ENCODE measurements around the gene SLC16A5. TPM values are rescaled to one million over a fixed set of nuclear protein-coding genes. Genes with fewer than 3 reads are reported as not detected.

The SLC16A5 gene
- total RNA-seq, 4 donors from 2014 or later = 59.1 to 93.3 (median 61.4) TPM

DNA sequence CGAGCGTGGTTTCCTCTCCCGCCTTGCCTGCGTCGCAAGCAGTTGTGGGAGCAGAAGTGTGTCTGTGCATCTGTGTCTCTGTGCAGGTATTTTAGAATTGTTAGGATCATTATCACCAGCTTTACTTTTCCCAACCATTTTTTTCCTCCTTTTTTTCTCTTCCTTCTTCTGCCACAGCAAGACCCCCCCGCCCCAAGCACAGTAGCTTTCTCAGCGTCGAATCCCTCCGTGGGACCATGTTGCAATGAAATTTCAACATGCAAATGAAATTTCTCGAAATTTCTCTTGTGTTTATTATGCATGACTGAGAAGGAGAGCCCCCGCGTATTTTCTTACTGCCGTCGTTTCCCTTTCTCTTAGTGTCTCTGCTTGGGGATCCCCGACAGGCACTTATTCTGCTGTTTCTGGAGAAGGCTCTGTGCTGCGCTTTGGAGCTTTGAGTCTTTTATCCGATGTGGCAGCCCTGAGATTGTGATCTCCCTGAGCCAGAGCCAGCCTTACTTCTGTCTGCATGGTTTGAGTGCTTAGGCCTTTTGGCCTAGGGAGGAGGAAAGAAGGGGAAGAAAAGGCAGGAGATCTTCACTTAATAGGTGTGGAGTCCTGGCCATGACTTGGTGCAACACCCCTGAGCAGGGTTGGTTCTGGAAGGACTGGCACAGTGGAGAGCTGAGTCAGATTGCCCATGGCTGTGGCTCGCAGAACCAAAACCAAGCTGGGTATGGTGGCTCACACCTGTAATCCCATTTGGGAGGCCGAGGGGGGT is 27.0 kb downstream of the SLC16A5 start:
- WGBS = 39% methylated on average over 19 of the region's 19 CpGs

DNA sequence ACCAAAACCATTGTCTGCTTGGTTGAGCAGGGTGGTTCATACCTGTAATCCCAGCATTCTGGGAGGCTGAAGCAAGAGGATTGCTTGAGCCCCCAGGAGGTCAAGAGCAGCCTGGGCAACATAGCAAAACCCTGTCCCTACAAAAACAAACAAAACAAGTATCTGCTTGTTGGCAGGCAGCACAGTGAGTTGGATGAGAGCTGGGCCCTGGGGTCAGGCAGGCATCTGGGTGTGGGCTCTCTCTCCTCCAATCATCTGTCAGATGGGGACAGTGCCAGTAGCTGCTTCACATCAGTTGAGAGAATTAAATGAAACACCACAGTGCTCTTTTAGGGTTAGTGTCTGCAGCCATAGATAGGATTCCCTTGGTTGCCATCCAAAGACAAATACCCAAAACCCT is 27.8 kb downstream of the SLC16A5 start:
- peaks cover 29% of the 10 kb centered on the region for H3K4me1 ChIP-seq
- H3K36me3 ChIP-seq = no peaks in the 10 kb centered on the region
- no peaks in the 10 kb centered on the region for H3K27me3 ChIP-seq
- no peak for DNase-seq (ENCODE audit: low spot score in 2 of 2)
- H3K27ac ChIP-seq = no peak overlapping the region
- no peak overlapping the region for H3K4me3 ChIP-seq
- TF ChIP-seq EP300 (IDR thresholded peaks at IDR 0.05) (no peak), POLR2A (IDR thresholded peaks at IDR 0.05) (no peak), POLR2AphosphoS5 (IDR thresholded peaks at IDR 0.05) (no peak)
- TF ChIP-seq, protein P1, sequence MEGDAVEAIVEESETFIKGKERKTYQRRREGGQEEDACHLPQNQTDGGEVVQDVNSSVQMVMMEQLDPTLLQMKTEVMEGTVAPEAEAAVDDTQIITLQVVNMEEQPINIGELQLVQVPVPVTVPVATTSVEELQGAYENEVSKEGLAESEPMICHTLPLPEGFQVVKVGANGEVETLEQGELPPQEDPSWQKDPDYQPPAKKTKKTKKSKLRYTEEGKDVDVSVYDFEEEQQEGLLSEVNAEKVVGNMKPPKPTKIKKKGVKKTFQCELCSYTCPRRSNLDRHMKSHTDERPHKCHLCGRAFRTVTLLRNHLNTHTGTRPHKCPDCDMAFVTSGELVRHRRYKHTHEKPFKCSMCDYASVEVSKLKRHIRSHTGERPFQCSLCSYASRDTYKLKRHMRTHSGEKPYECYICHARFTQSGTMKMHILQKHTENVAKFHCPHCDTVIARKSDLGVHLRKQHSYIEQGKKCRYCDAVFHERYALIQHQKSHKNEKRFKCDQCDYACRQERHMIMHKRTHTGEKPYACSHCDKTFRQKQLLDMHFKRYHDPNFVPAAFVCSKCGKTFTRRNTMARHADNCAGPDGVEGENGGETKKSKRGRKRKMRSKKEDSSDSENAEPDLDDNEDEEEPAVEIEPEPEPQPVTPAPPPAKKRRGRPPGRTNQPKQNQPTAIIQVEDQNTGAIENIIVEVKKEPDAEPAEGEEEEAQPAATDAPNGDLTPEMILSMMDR (IDR thresholded peaks at IDR 0.05) = no peak
- no peaks in the 10 kb centered on the region for H3K9me3 ChIP-seq

More for the DNA sequence above, 27.0 kb downstream of the SLC16A5 start:
- peak overlapping the region; percentile 47 for H3K4me3 ChIP-seq
- peak overlapping the region; percentile 84 for H3K27ac ChIP-seq
- no peaks in the 10 kb centered on the region for H3K9me3 ChIP-seq
- H3K36me3 ChIP-seq = no peaks in the 10 kb centered on the region
- H3K4me1 ChIP-seq = peaks cover 34% of the 10 kb centered on the region
- H3K27me3 ChIP-seq = no peaks in the 10 kb centered on the region
- TF ChIP-seq POLR2A (IDR thresholded peaks at IDR 0.05) (no peak), POLR2AphosphoS5 (IDR thresholded peaks at IDR 0.05) (no peak), EP300 (IDR thresholded peaks at IDR 0.05) (no peak)
- TF ChIP-seq, protein P1 (IDR thresholded peaks at IDR 0.05) = no peak
- no peak for DNase-seq (ENCODE audit: low spot score in 2 of 2)

DNA sequence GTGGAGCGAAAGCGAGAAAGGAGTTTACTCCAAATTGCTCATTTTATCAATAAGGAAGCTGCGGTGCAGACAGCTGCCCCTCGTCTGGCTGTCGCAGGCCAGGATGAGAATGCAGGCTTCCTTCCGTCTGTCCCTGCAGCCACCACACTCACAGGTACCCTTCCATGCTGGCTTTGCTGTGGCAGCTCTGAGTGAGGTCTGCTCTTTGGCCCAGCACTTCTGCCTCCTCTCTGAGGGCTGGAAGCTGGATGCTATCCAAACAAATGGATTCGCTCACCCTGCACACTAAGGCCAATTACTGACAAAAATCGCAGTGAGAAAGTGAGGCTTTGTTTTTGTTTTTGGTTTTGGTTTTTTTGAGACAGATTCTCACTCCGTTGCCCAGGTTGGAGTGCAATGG is 29.0 kb downstream of the SLC16A5 start:
- Histone ChIP-seq H3K4me3 (no peak overlapping the region), H3K4me1 (peaks cover 28% of the 10 kb centered on the region), H3K27me3 (no peaks in the 10 kb centered on the region), H3K27ac (no peak overlapping the region), H3K36me3 (no peaks in the 10 kb centered on the region), H3K9me3 (no peaks in the 10 kb centered on the region)
- DNase-seq (ENCODE audit: low spot score in 2 of 2) = no peak
- TF ChIP-seq POLR2AphosphoS5 (IDR thresholded peaks at IDR 0.05) = no peak
- 90% methylated on average over 9 of the region's 9 CpGs for WGBS

DNA sequence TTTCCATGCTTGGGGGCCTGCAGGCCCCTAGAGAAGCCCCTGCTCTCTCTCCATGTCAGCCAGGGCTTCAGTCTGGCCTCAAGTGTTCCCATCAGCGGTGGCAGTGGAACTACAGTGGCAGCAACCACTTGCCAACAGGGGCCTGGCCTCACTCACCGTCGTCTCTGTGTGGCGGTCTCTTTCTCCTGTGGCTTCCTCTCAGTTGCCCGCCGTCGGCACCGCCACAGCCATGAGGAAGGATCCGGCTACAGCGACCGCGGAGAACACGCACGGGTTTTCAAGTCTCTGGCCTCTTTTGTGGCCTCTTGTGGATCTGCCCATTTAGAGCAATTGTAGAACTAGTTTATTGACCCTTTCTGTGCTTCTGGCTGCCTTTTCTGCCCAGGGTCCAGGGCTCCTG is 30.6 kb downstream of the SLC16A5 start:
- WGBS = 93% methylated on average over 14 of the region's 14 CpGs
- H3K27me3 ChIP-seq = no peaks in the 10 kb centered on the region
- no peak for TF ChIP-seq EP300 (IDR thresholded peaks at IDR 0.05)
- no peak for TF ChIP-seq POLR2AphosphoS5 (IDR thresholded peaks at IDR 0.05)
- TF ChIP-seq POLR2A (IDR thresholded peaks at IDR 0.05) = no peak
- TF ChIP-seq, protein P1 (IDR thresholded peaks at IDR 0.05) = no peak
- H3K36me3 ChIP-seq = no peaks in the 10 kb centered on the region
- peaks cover 28% of the 10 kb centered on the region for H3K4me1 ChIP-seq
- no peak overlapping the region for H3K27ac ChIP-seq
- H3K9me3 ChIP-seq = no peaks in the 10 kb centered on the region
- no peak for DNase-seq (ENCODE audit: low spot score in 2 of 2)
- no peak overlapping the region for H3K4me3 ChIP-seq

DNA sequence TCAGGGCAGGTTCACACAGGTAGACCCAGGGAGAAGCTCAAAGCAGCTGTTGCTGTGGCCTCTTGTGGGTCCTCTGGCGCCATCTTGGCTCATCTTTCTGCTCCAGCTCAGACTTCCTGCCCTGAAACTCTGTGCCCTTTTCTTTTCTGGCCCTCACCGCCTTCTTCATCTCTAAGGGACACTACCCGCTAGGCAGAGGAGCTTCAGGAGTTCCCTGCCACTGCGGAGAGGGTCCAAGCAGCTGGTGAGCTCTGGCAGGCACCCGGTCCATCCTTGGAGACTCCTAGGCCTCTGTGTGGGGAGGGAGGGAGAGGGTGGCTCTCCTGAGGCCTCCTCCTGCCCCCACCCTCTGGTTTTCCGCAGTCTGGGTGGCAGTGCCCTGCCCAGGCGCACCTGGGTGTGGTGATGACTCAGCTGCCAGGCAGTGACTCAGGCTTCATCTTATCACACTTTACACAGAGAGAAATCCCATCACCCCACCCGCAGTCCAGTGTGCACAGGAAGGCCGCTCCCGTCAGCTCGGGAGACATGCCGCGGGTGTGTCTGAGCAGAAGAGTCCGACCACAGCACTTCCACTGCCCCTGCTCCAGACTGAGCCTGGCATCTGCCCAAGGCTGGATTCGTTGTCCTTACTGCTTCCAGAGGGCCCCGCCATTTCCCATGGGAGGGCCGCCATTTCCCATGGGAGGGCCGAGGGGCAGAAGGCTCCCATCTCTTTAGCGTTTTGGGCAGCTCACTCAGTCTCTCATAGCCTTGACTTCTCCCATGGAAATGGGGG is 36.5 kb downstream of the SLC16A5 start:
- H3K27ac ChIP-seq = peak overlapping the region; percentile 87
- WGBS = 64% methylated on average over 10 of the region's 19 CpGs
- H3K27me3 ChIP-seq = no peaks in the 10 kb centered on the region
- DNase-seq (ENCODE audit: low spot score in 2 of 2) = no peak
- H3K4me1 ChIP-seq = peaks cover 23% of the 10 kb centered on the region
- peaks cover 8% of the 10 kb centered on the region for H3K36me3 ChIP-seq
- H3K4me3 ChIP-seq = no peak overlapping the region
- TF ChIP-seq POLR2A (IDR thresholded peaks at IDR 0.05) (no peak), POLR2AphosphoS5 (IDR thresholded peaks at IDR 0.05) (peak in 2 of 3 donors; percentile 22 to 48), EP300 (IDR thresholded peaks at IDR 0.05) (no peak)
- TF ChIP-seq, protein P1 (IDR thresholded peaks at IDR 0.05) = no peak
- H3K9me3 ChIP-seq = no peaks in the 10 kb centered on the region
